SW 1271 (cell line): Measurements from ENCODE around the gene UVSSA.

ENCODE experiments used
- DNase-seq, 2 experiments: peaks; one replicate each; lab custom pipeline; 2025; lab: John Stamatoyannopoulos, UW

UVSSA gene

GRCh38 chr4:1396806-1397455 lies 49.9 kb downstream of the UVSSA start:
- no peak for DNase-seq

DNA sequence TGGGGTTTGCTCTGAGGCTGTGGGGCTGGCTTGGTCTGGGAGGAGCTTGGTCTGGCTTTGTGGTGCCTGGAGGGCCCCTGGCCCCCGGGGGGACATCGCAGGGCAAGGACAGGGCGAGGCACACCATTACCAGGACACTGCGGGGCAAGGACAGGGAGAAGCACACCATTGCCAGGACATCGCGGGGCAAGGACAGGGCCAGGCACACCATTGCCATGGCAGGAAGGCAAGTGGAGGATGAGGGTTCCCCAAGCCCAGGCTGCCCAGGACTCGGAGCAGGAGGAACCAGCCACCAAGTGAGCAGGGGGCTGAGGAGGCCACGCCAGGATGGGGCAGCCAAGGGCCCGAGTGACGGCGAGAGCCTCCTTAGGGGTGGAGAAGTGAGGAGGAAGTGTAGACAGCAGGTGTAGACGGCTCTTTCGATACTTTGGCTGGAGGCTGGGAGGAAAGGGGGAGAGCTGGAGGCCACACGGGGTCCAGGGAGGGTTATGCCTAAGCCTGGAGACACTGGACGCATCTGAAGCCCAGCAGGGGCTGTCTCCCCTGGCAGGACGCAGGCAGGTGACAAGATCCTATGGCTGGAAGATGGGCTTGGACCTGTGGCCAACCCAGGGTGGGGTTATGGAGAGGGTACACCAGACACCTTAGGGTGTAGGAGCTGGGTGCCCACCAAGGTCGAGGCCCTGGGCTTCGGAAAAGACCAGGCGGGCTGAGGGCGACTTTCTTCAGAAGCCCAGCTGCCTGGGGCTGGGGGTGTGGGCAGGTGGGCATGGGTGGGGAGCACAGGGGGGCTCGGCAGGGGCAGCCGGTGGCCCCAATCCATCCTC lies 51.9 kb downstream of the UVSSA start:
- DNase-seq, result no peak

DNA sequence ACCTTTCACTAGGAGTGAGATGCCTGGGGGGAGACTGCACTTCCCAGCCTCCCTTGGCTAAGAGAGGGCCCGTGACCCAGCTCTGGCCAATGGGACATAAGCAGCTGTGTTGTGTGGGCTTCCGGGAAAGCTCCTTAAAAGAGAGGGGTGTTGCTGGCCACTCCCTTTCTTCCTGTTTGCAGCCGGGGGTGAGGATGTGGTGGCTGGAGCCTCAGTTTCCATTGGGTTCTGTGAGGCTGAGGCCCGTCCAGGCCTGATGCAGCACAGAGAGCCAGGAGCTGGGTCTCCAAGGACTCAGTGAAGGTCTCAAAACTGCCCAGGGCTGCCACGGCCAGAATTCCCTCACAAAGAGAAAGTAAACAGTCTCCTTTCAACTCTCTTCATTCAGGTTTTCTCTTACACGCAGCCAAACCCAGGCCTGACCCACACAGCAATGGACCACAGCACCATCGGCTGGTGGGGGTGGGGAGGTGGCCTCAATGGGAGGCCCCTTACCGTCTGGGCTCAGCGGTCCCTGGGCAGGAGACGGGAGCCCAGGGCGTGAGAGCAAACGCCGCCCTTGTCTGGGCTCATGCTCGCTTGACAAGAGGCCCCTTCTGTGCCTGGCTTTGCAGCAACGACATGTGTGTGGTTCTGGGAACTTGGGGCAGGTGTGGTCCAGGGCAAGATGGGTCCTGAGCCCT lies 52.6 kb downstream of the UVSSA start:
- DNase-seq, result no peak

- no peak for DNase-seq
These were observed 53.3 kb downstream of the UVSSA start for GRCh38 chr4:1400191-1400805.

DNA sequence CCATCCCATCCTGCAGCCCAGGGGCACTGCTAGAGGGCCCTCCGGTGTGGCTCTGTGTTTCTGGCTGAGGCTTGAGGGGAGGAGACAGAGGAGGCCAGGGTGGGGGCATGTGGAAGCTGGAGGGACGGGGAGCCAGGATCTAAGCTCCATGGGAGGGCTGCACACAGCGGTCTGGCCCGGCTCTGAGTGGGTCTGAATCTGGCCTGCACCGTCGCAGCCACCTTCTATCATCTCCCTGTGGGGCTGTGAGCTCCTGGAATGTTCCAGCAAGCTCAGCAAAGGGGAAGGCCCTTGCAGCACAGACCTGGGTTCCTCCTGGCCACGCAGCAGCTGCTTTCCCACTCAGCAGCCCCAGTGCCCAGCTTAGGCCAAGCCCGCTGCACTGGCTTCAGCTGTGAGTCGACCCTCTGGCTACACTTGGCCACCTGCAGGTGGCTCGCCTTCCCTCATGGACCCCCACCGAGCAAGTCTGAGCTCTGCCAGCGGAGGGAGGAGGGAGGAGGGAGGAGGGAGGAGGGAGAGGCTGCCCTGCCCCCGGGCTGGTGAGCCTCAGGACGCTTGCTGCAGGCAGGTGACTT lies 53.9 kb downstream of the UVSSA start:
- no peak for DNase-seq

DNA sequence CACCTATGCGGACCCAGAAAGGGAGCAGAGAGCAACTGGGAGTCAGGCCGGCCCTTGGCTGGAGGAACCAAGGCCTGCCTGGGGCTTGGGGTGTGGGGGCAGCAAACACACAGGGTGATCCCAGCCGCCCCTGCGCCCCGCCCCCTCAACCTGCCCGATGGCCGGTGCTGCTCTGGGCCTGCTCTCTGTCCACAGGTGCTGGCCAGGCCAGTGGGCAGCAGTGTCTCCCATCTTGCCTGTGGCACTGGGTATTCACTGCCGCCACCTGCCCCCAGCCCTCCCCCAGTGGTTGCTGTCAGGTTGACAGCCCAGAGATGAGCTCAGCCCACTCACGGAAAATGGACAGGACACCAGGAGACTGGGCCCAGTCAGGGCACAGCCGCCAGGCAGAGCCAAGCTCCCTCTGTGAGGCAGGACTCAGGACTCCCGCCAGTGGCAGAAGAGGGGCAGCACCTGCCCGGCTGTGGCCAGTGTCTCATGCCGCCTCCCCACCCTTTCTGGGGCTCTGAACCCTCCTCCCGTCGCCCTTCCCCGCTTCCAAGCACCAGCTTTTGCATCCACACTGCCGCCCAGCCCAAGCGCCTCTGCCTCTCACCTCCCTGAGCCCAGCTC lies 54.5 kb downstream of the UVSSA start:
- no peak for DNase-seq

DNA sequence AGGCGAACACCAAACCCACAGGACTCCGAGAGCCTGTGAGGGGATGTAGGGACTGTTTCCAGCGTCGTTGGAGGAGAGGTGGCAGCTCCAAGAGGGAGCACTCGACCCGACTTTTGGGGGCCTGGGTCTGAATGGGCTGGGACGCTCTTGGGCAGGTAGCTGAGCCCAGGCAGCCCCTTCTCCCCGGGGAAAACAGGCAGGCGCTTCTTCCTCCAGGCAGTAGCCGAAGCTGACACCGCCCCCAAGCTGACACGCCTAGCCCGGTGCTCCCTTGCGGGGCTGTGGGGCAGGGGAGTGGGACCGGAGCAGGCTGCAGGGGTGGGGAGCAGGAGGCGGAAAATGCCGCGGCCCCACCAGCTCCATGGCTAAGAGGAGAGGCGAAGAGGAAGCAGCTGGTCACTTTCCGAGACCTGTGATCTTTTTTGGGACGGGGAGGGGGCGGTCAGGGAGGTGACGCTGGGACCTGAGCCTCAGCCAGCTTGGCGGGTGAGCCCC lies 55.1 kb downstream of the UVSSA start:
- DNase-seq, result no peak

DNA sequence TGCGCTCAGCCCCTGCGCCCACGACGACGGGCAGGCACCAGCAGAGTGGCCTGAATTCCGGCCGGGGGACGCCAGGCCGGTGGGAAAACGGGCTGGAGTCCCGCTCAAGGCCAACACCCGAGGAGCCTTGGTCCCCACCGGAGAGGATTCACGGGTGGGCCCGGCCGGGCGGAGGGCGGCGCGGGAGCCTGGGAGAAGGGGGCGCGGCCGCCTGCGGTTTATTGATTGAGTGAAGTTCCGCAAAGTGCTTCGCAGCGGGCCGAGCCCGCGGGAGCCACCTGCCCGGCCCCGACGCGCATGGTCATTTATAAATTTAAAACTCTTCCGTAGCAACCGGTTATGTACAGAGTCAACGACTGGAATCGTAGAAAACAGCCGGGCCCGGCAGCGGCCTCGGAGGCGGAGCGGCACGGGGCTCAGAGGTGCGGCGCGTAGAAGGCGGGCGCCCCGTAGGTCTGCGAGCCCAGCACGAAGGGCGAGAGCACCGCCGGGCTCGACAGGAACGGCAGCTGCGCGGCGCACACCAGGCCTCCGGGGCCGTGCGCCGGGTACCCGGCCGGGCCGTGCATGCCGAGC lies 55.6 kb downstream of the UVSSA start:
- no peak for DNase-seq

GRCh38 chr4:1403177-1403583 lies 56.2 kb downstream of the UVSSA start:
- no peak for DNase-seq

DNA sequence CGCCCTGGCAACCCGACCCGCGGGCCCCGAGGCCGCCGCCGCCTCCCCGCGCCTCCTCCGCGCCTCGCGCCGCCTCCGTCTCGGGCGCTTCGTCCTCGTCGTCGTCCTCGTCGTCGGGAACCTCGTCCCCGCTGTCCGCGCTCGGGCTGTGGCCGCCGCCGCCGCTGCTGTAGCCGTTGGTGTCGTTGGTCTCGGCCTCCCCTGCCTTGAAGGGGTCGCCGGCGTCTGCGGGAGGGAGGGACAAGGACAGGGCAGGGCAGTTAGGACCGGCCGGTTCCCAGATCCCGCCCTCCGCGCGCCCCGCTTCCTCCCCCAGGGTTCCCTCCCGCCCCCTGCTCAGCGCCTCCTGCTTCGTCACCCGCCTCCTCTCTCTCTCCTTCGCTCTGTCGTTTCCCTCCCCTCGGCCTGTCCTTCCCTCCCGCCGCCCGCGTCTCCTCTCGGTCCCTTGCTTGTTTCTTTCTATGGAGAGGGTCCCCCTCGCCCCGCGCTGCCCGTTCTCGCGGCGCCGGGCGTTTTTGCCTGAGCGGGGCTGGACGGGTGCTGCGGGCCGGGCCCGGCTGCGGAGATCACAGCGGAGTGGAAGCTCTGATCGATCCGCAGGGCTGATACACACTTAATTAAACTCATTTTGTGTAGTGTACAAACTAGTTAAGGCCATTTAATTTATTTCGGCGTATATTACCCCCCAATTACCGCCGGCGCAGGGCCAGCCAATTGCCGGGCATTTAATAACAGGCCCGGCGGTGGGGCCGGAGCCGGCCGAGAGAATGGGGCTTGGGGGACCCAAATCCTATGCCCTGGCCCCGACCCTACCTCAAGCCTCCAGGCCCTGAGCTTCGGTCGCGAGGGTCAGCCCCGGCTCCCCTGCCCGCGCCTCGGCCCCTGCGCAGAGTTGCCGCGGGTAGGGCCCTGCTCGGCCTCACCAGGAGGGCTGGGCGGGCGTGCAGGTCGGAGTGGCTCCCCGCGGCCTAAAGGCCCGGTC lies 56.9 kb downstream of the UVSSA start:
- no peak for DNase-seq

GRCh38 chr4:1404573-1405253 lies 57.7 kb downstream of the UVSSA start:
- no peak for DNase-seq

- DNase-seq, result no peak
These were observed 58.2 kb downstream of the UVSSA start for GRCh38 chr4:1405254-1405635.

GRCh38 chr4:1405636-1406393 lies 58.8 kb downstream of the UVSSA start:
- DNase-seq, result no peak

DNA sequence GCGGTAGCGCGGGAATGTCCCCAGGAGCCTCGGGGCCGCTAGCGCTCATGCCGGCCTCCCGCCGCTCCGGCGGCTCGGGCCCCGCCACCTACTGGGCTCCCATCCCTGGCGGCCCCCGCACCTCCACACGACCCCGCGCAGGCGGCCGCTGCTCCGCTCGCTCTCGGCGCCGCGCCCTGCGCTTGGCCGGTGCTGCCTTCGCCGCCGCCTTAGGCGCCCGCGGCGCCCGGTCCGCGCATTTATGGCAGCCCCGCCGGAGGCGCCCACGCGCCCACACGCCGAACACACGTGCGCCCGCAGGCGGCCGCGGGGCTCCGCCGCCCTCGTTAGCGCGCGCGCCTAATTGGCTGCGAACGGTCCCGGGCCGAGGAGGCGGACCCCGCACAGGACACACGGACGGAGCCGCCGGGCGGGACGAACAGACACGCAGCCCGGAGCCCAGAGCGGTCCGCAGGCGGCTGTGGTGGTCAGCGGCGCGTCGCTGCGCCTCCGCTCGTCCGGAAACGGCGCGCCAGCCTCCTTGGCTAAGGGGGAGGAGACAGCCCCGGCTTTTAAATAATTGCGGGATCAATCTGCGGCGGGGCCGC lies 59.5 kb downstream of the UVSSA start, which contains the start of gene NKX1-1:
NKX1-1 (minus strand) TSS at position 49 of the 587 bp plus-strand sequence; CDS start at position 49, 0 bp downstream.
- DNase-seq, result no peak

DNA sequence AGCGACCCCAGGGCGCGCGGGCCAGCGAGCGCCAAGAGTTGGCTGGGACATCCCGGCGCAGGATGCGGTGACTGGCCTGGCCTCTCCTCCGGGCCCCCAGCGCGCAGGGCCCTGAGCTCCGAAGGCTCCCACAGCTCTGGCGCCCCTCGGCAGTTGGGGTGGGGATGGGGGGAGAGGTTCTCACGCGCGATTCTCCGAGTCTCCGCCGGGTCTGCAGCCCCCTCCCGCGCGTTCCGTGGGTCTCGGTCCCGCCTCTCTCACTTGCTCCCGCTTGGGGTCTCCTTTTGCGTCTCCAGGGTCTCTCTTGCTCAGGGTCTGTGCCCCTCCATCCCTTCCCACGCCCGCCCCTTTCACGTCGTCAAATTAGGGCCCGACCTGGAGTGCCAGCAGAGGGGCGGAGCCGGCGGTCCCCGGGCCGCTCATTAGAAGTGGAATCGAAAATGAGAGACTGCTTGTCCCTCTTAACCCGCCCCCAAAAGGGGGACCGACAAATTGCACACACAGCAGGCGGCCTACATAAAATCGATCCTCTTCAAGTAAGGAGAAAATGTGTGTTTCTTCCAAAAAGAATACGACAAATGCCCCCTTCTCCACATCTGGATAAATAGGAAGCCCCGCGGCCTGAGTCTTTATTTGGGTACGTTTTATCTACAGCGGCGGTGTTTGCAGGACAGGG lies 60.1 kb downstream of the UVSSA start:
- DNase-seq, result no peak

DNA sequence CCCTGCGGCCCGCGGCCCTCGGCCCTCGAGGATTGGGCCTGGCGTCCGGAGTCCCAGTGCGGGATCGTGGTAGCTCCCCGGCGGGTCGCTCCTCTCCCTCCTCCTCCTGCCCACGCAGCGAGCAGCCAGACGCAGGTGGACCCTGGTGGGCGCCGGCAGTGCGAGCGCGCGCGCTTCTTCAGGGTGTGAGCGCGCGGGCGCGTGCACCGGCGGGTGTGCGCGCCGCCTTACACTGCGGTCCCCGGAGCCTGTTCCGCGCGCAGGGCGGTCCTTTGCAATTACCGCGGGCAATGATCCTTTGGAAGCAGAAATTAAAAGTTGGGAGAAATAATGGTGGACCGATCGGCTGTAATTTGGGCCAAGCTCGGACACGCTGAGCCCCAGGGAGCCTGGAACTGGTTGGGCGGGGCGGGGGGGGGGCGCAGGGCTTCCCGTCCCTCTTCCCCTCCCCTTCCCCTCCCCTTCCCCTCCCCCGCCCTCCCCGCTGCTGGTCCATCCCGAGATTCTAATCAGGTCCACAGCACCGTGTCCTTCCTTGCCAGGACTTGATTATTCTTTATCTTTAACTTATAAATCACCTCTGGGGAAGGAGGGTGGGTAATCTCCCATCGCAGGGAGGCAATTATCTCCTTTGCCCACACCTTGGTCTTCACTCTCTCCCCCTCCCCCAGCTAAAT lies 60.8 kb downstream of the UVSSA start:
- no peak for DNase-seq

DNA sequence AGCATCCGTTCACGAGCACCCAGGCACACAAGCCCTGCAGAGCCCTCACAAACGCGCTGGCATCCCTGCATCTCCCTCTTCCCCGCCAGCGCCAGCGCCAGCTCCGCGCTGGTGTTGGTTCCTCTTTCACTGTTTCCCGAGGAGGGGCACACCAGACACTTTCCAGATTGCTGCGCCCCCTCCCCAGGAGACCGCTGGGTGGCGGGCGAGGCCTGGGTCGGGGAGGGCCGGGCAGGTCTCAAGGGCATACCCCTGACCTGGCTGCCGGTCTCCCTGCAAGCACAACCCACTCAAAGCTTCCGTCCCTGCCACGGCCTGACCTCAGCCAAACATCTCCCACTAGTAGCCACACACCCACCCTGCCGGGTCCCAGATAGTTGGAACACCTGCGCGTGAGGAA lies 61.4 kb downstream of the UVSSA start:
- no peak for DNase-seq
